K562 treated with DMSO at 1 percent for 48 hours (cell line): Measurements from ENCODE around the gene PARVG. TPM values are rescaled to one million over a fixed set of nuclear protein-coding genes. Genes with fewer than 3 reads are reported as not detected.

Experiments
- total RNA-seq: library from RNA; unstranded; fragments of 300-600 nt; gene quantifications from 2 replicates; pipeline ENCODE4 v1.2.3, GENCODE V29; 2022; ENCODE audit warnings: low replicate concordance; ENCODE audit errors: extremely low read depth

The PARVG gene, protein sequence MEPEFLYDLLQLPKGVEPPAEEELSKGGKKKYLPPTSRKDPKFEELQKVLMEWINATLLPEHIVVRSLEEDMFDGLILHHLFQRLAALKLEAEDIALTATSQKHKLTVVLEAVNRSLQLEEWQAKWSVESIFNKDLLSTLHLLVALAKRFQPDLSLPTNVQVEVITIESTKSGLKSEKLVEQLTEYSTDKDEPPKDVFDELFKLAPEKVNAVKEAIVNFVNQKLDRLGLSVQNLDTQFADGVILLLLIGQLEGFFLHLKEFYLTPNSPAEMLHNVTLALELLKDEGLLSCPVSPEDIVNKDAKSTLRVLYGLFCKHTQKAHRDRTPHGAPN
- not detected in 2 replicates for total RNA-seq

DNA sequence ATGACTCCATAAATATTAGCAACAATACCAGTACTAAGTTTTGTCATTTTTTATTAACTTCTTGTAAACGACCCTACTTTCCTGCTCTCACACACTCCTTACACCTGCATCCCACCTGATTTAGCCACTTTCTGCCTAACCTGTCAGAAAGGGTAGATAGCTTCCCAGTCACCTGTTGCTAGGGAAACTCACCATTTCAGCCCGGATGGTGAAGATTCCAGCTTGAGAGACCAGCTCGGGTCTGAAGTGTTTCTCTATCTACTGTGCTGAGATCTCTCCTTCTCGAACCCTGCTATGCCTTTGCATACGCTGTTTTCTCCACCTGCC lies at the start of gene PARVG:
TSS of gene PARVG (plus strand) at position 220 of the 327 bp plus-strand sequence. CDS start 2,405 bp downstream, outside the sequence.

Other genes starting within 250 kb of the PARVG start
- not detected in 2 replicates for gene SAMM50, start 225.5 kb upstream of the PARVG start, total RNA-seq
- not detected in 2 replicates for gene PARVB, start 156.6 kb upstream of the PARVG start, total RNA-seq
- not detected in 2 replicates for gene SHISAL1, start 132.0 kb downstream of the PARVG start, total RNA-seq